Vagina (tissue), 2 donors: Measurements from ENCODE around the gene PARD6B.

Source experiments
- CTCF ChIP-seq, 3 experiments: fragments of 450-650 bp in 2 of 3; fragments of 200-600 bp in 1 of 3; sonication (generic) in 1 of 3; IDR thresholded peaks; one replicate each; pipeline ENCODE4 v1.5.1; 2017 to 2019; ENCODE audit warnings: antibody characterized with exemption in 3 of 3, mild to moderate bottlenecking in 2 of 3, moderate library complexity in 2 of 3
- POLR2A ChIP-seq, 2 donors: fragments of 450-650 bp; IDR thresholded peaks; one replicate each; pipeline ENCODE4 v1.6.1; 2017; ENCODE audit warnings: antibody characterized with exemption in 2 of 2, mild to moderate bottlenecking in 2 of 2, moderate library complexity in 2 of 2
- POLR2AphosphoS5 ChIP-seq, 2 donors: sonication (generic); formaldehyde crosslinking; IDR thresholded peaks; one replicate each; pipeline ENCODE4 v1.9.0; 2017; ENCODE audit warnings: antibody characterized with exemption in 2 of 2, mild to moderate bottlenecking in 2 of 2, low read depth in 1 of 2; ENCODE audit not compliant: insufficient read depth in 1 of 2

- TF ChIP-seq CTCF (IDR thresholded peaks at IDR 0.05) (no peak), POLR2AphosphoS5 (IDR thresholded peaks at IDR 0.05; ENCODE audit: insufficient read depth in 1 of 2, low read depth in 1 of 2) (peak in 1 of 2 donors; percentile 14), POLR2A (IDR thresholded peaks at IDR 0.05) (no peak)
Measured at GRCh38 chr20:50717974-50718761, 13.2 kb upstream of the PARD6B start.
